WTC11 (cell line): Measurements from ENCODE around the gene SOX4. TPM values are rescaled to one million over a fixed set of nuclear protein-coding genes. Genes with fewer than 3 reads are reported as not detected.

Source experiments
- ATF1 ChIP-seq: sonication (generic); formaldehyde crosslinking; IDR thresholded peaks from 2 replicates; pipeline ENCODE4 v1.8.1; 2023; ENCODE audit warnings: mild to moderate bottlenecking, moderate library complexity, missing genetic modification reagents
- CBFB ChIP-seq: sonication (generic); formaldehyde crosslinking; IDR thresholded peaks from 2 replicates; pipeline ENCODE4 v1.8.1; 2022; ENCODE audit warnings: mild to moderate bottlenecking, low read depth, missing genetic modification reagents
- CREM ChIP-seq: sonication (generic); formaldehyde crosslinking; IDR thresholded peaks from 2 replicates; pipeline ENCODE4 v1.8.1; 2022; ENCODE audit warnings: mild to moderate bottlenecking, missing genetic modification reagents, moderate library complexity
- E2F5 ChIP-seq: sonication (generic); formaldehyde crosslinking; IDR thresholded peaks from 2 replicates; pipeline ENCODE4 v1.8.1; 2022; ENCODE audit warnings: mild to moderate bottlenecking, moderate library complexity, missing genetic modification reagents
- ESRRA ChIP-seq: sonication (generic); formaldehyde crosslinking; IDR thresholded peaks from 2 replicates; pipeline ENCODE4 v1.8.1; 2022; ENCODE audit warnings: mild to moderate bottlenecking, missing genetic modification reagents, borderline replicate concordance
- FOXJ3 ChIP-seq: sonication (generic); formaldehyde crosslinking; IDR thresholded peaks from 2 replicates; pipeline ENCODE4 v1.9.0; 2021; ENCODE audit warnings: missing genetic modification reagents, mild to moderate bottlenecking, borderline replicate concordance
- FOXP1 ChIP-seq: sonication (generic); formaldehyde crosslinking; IDR thresholded peaks from 2 replicates; pipeline ENCODE4 v1.8.0; 2022; ENCODE audit warnings: missing genetic modification reagents, mild to moderate bottlenecking, moderate library complexity, borderline replicate concordance
- GRHL2 ChIP-seq: fragments of 250-450 bp; sonication (Bioruptor Pico); IDR thresholded peaks from 2 replicates; pipeline ENCODE4 v1.8.0; 2022; ENCODE audit warnings: mild to moderate bottlenecking, moderate library complexity; ENCODE audit not compliant: insufficient replicate concordance, severe bottlenecking
- IRF2 ChIP-seq: sonication (generic); formaldehyde crosslinking; IDR thresholded peaks from 2 replicates; pipeline ENCODE4 v1.8.0; 2022; ENCODE audit warnings: low read depth, missing genetic modification reagents, borderline replicate concordance
- JAZF1 ChIP-seq: fragments of 250-450 bp; sonication (Bioruptor Pico); IDR thresholded peaks from 2 replicates; pipeline ENCODE4 v1.9.0; 2021; ENCODE audit warnings: moderate library complexity, mild to moderate bottlenecking, inconsistent platforms
- JUN ChIP-seq: sonication (generic); formaldehyde crosslinking; IDR thresholded peaks from 2 replicates; pipeline ENCODE4 v1.8.0; 2023; ENCODE audit warnings: mild to moderate bottlenecking, missing genetic modification reagents
- KAT7 ChIP-seq: sonication (generic); formaldehyde crosslinking; IDR thresholded peaks from 2 replicates; pipeline ENCODE4 v1.8.1; 2023; ENCODE audit warnings: missing genetic modification reagents, mild to moderate bottlenecking, borderline replicate concordance
- MXD4 ChIP-seq: fragments of 250-450 bp; sonication (Bioruptor Pico); IDR thresholded peaks from 2 replicates; pipeline ENCODE4 v1.8.0; 2021; ENCODE audit warnings: mild to moderate bottlenecking, moderate library complexity, borderline replicate concordance
- MYBL2 ChIP-seq: sonication (generic); formaldehyde crosslinking; IDR thresholded peaks from 2 replicates; pipeline ENCODE4 v1.8.1; 2023; ENCODE audit warnings: mild to moderate bottlenecking, moderate library complexity, missing genetic modification reagents
- NFE2L1 ChIP-seq: sonication (generic); formaldehyde crosslinking; IDR thresholded peaks from 2 replicates; pipeline ENCODE4 v1.8.1; 2023; ENCODE audit warnings: missing genetic modification reagents
- NFYB ChIP-seq: sonication (generic); formaldehyde crosslinking; conservative IDR thresholded peaks from 2 replicates; pipeline ENCODE4 v1.8.0; 2022; ENCODE audit warnings: low read depth, missing genetic modification reagents
- NR2C2 ChIP-seq: sonication (generic); formaldehyde crosslinking; IDR thresholded peaks from 2 replicates; pipeline ENCODE4 v1.8.0; 2022; ENCODE audit warnings: mild to moderate bottlenecking, missing genetic modification reagents
- NR3C1 ChIP-seq: sonication (generic); formaldehyde crosslinking; conservative IDR thresholded peaks from 2 replicates; pipeline ENCODE4 v1.8.1; 2023; ENCODE audit warnings: low read depth, mild to moderate bottlenecking, missing genetic modification reagents
- RELA ChIP-seq: sonication (generic); formaldehyde crosslinking; IDR thresholded peaks from 2 replicates; pipeline ENCODE4 v1.8.1; 2022; ENCODE audit warnings: missing genetic modification reagents, mild to moderate bottlenecking, borderline replicate concordance
- TEAD1 ChIP-seq: sonication (generic); formaldehyde crosslinking; IDR thresholded peaks from 2 replicates; pipeline ENCODE4 v1.8.0; 2022; ENCODE audit warnings: mild to moderate bottlenecking, missing genetic modification reagents
- USF1 ChIP-seq: sonication (generic); formaldehyde crosslinking; IDR thresholded peaks from 2 replicates; pipeline ENCODE4 v1.8.0; 2022; ENCODE audit warnings: mild to moderate bottlenecking, missing genetic modification reagents
- ZBTB21 ChIP-seq: sonication (generic); formaldehyde crosslinking; IDR thresholded peaks from 2 replicates; pipeline ENCODE4 v1.8.1; 2023; ENCODE audit warnings: mild to moderate bottlenecking, missing genetic modification reagents, borderline replicate concordance
- ZBTB43 ChIP-seq: sonication (generic); formaldehyde crosslinking; IDR thresholded peaks from 2 replicates; pipeline ENCODE4 v1.8.1; 2023; ENCODE audit warnings: mild to moderate bottlenecking, missing genetic modification reagents
- ZNF232 ChIP-seq: sonication (generic); formaldehyde crosslinking; IDR thresholded peaks from 2 replicates; pipeline ENCODE4 v1.8.0; 2022; ENCODE audit warnings: mild to moderate bottlenecking, missing genetic modification reagents
- ZNF263 ChIP-seq: sonication (generic); formaldehyde crosslinking; IDR thresholded peaks from 2 replicates; pipeline ENCODE4 v1.8.1; 2022; ENCODE audit warnings: low read depth, mild to moderate bottlenecking, moderate library complexity, missing genetic modification reagents
- total RNA-seq: library from RNA; stranded (reverse); gene quantifications from 3 replicates; pipeline ENCODE4 v1.2.3, GENCODE V29; 2021
- TF ChIP-seq, protein P1 (sequence below): sonication (generic); formaldehyde crosslinking; IDR thresholded peaks from 2 replicates; pipeline ENCODE4 v1.8.0; 2022; ENCODE audit warnings: missing genetic modification reagents
- TF ChIP-seq, protein P2 (sequence below): sonication (generic); formaldehyde crosslinking; IDR thresholded peaks from 2 replicates; pipeline ENCODE4 v1.8.1; 2023; ENCODE audit warnings: mild to moderate bottlenecking, missing genetic modification reagents, moderate library complexity
- TF ChIP-seq, protein P3 (sequence below): fragments of 250-450 bp; sonication (Bioruptor Pico); conservative IDR thresholded peaks from 2 replicates; pipeline ENCODE4 v1.9.0; 2021; ENCODE audit warnings: mild to moderate bottlenecking
- TF ChIP-seq, protein P4 (sequence below): fragments of 250-450 bp; sonication (Bioruptor Pico); IDR thresholded peaks from 2 replicates; pipeline ENCODE4 v1.9.0; 2021; ENCODE audit warnings: moderate library complexity, mild to moderate bottlenecking, inconsistent platforms, borderline replicate concordance

The SOX4 gene
- total RNA-seq, 1 experiment from 2014 or later: 182 TPM

DNA sequence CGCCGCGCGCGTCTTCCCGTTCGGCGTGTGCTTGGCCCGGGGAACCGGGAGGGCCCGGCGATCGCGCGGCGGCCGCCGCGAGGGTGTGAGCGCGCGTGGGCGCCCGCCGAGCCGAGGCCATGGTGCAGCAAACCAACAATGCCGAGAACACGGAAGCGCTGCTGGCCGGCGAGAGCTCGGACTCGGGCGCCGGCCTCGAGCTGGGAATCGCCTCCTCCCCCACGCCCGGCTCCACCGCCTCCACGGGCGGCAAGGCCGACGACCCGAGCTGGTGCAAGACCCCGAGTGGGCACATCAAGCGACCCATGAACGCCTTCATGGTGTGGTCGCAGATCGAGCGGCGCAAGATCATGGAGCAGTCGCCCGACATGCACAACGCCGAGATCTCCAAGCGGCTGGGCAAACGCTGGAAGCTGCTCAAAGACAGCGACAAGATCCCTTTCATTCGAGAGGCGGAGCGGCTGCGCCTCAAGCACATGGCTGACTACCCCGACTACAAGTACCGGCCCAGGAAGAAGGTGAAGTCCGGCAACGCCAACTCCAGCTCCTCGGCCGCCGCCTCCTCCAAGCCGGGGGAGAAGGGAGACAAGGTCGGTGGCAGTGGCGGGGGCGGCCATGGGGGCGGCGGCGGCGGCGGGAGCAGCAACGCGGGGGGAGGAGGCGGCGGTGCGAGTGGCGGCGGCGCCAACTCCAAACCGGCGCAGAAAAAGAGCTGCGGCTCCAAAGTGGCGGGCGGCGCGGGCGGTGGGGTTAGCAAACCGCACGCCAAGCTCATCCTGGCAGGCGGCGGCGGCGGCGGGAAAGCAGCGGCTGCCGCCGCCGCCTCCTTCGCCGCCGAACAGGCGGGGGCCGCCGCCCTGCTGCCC lies 1.1 kb downstream of the SOX4 start (continued):
- TF ChIP-seq, protein P1, sequence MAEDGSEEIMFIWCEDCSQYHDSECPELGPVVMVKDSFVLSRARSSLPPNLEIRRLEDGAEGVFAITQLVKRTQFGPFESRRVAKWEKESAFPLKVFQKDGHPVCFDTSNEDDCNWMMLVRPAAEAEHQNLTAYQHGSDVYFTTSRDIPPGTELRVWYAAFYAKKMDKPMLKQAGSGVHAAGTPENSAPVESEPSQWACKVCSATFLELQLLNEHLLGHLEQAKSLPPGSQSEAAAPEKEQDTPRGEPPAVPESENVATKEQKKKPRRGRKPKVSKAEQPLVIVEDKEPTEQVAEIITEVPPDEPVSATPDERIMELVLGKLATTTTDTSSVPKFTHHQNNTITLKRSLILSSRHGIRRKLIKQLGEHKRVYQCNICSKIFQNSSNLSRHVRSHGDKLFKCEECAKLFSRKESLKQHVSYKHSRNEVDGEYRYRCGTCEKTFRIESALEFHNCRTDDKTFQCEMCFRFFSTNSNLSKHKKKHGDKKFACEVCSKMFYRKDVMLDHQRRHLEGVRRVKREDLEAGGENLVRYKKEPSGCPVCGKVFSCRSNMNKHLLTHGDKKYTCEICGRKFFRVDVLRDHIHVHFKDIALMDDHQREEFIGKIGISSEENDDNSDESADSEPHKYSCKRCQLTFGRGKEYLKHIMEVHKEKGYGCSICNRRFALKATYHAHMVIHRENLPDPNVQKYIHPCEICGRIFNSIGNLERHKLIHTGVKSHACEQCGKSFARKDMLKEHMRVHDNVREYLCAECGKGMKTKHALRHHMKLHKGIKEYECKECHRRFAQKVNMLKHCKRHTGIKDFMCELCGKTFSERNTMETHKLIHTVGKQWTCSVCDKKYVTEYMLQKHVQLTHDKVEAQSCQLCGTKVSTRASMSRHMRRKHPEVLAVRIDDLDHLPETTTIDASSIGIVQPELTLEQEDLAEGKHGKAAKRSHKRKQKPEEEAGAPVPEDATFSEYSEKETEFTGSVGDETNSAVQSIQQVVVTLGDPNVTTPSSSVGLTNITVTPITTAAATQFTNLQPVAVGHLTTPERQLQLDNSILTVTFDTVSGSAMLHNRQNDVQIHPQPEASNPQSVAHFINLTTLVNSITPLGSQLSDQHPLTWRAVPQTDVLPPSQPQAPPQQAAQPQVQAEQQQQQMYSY (CRISPR knock-in tag): no peak
- TF ChIP-seq ZBTB21 (CRISPR knock-in tag) (no peak), CBFB (CRISPR knock-in tag) (no peak), ZNF232 (CRISPR knock-in tag) (0 out of 2 replicates have a peak, but pooled peaks have one; percentile 28), FOXJ3 (CRISPR knock-in tag) (no peak), GRHL2 (CRISPR knock-in tag) (no peak), IRF2 (no peak), USF1 (no peak), NFE2L1 (CRISPR knock-in tag) (peak; percentile 47), NR2C2 (no peak), MYBL2 (CRISPR knock-in tag) (peak; percentile 26; the same call in 1 of the 2 replicates), NFYB (CRISPR knock-in tag) (no peak), JUN (CRISPR knock-in tag) (peak; percentile 35; the same call in 1 of the 2 replicates), FOXP1 (CRISPR knock-in tag) (peak; percentile 50; the same call in 1 of the 2 replicates), ATF1 (no peak), RELA (CRISPR knock-in tag) (no peak; the same call in 1 of the 2 replicates), ZNF263 (CRISPR knock-in tag) (no peak), NR3C1 (CRISPR knock-in tag) (no peak), TEAD1 (CRISPR knock-in tag) (no peak), E2F5 (CRISPR knock-in tag) (no peak), MXD4 (no peak), JAZF1 (CRISPR knock-in tag) (no peak), KAT7 (CRISPR knock-in tag) (no peak; the same call in 1 of the 2 replicates), ESRRA (peak; percentile 20; the same call in 1 of the 2 replicates), ZBTB43 (CRISPR knock-in tag) (0 out of 2 replicates have a peak, but pooled peaks have one; percentile 57), CREM (CRISPR knock-in tag) (no peak)
- TF ChIP-seq, protein P2, sequence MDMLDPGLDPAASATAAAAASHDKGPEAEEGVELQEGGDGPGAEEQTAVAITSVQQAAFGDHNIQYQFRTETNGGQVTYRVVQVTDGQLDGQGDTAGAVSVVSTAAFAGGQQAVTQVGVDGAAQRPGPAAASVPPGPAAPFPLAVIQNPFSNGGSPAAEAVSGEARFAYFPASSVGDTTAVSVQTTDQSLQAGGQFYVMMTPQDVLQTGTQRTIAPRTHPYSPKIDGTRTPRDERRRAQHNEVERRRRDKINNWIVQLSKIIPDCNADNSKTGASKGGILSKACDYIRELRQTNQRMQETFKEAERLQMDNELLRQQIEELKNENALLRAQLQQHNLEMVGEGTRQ (CRISPR knock-in tag): no peak
- TF ChIP-seq, protein P3, sequence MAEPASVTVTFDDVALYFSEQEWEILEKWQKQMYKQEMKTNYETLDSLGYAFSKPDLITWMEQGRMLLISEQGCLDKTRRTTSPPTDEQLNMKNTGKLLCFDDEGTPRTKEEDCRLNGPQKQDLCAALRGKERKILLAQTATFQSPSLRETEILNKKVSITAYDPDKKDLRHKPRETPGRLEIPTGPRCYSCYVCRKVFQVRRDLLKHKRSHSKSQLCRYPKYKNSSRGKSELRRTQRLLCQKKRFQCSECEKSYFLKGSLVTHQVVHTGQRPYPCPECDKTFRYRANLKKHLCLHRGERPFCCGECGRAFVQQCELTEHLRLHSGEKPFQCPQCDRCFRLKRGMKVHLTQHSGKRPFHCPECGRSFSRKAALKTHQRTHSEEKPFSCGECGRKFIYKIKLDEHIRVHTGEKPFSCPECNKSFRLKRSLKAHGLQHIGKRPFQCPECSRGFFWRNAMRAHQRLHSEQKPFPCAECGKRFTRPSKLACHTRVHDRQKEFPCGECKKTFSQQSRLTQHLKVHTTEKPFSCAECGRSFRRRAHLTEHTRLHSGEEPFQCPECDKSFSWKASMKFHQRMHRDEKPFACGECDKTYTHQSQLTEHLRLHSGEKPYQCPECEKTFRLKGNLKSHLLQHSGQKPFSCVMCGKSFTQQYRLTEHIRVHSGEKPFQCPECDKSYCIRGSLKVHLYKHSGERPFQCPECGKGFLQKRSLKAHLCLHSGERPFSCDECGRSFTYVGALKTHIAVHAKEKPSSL (CRISPR knock-in tag): no peak
- TF ChIP-seq, protein P4, sequence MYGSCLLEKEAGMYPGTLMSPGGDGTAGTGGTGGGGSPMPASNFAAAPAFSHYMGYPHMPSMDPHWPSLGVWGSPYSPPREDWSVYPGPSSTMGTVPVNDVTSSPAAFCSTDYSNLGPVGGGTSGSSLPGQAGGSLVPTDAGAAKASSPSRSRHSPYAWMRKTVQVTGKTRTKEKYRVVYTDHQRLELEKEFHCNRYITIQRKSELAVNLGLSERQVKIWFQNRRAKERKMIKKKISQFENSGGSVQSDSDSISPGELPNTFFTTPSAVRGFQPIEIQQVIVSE: no peak
